Memory B cell (primary cell): ENCODE results near the gene LRRC37A3.
"Not testable (repeated sequence)": the region's sequence is repeated elsewhere in the genome, so short reads cannot be mapped to it uniquely, and the experiment has no call there.

Experiments
- ATAC-seq: fragments of 150-1000 bp; cut with Tn5 transposase; 2 replicates; pipeline ENCODE4 v1.10.0; 2021; ENCODE audit warnings: low read depth, mild to moderate bottlenecking, moderate library complexity
- DNase-seq, 2 donors: peaks; one replicate each; pipeline ENCODE4 v3.0.0; 2022; ENCODE audit warnings: low spot score in 2 of 2
- H3K27ac Mint-ChIP-seq: one replicate; pipeline ENCODE4 v1.8.0; 2022; ENCODE audit warnings: mild to moderate bottlenecking, moderate library complexity, mixed read lengths
- H3K27me3 Mint-ChIP-seq: one replicate; pipeline ENCODE4 v1.8.0; 2022; ENCODE audit warnings: mixed read lengths
- H3K36me3 Mint-ChIP-seq: one replicate; pipeline ENCODE4 v1.8.0; 2022; ENCODE audit warnings: mild to moderate bottlenecking, mixed read lengths
- H3K4me1 Mint-ChIP-seq: one replicate; pipeline ENCODE4 v1.8.0; 2022; ENCODE audit warnings: mixed read lengths
- H3K4me3 Mint-ChIP-seq: one replicate; pipeline ENCODE4 v1.8.0; 2022; ENCODE audit warnings: mild to moderate bottlenecking, moderate library complexity, mixed read lengths
- H3K9me3 Mint-ChIP-seq: one replicate; pipeline ENCODE4 v1.8.0; 2022; ENCODE audit warnings: mixed read lengths

The LRRC37A3 gene

GRCh38 chr17:64834060-64834459, 85.2 kb downstream of the LRRC37A3 start:
- H3K4me1 Mint-ChIP-seq: peaks cover 27% of the 10 kb centered on the region
- H3K9me3 Mint-ChIP-seq, H3K36me3 Mint-ChIP-seq, DNase-seq, H3K27me3 Mint-ChIP-seq, ATAC-seq, H3K4me3 Mint-ChIP-seq: not testable (repeated sequence)
- peak overlapping the region; percentile 45 for H3K27ac Mint-ChIP-seq

DNA sequence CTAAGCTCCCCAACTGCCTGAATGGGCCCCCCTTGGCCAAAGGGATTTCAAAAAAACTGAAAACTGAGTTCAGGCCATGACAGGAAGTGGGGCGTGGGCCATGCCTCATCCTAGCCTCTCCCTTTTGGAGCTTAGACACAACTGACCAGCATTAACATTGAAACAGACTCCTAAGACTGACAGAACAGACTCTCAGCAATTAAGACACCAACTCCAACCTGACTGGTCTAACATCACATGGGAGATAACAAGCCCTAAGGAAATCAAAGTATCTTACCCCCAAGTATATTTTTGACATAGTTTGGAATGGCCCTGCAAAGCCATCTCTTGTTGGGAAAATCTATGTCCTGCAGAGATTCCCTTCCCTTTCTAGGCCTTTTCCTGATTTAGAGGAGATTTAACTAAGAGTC, 88.6 kb downstream of the LRRC37A3 start:
- H3K9me3 Mint-ChIP-seq, H3K36me3 Mint-ChIP-seq, DNase-seq, H3K4me3 Mint-ChIP-seq, ATAC-seq, H3K27ac Mint-ChIP-seq, H3K27me3 Mint-ChIP-seq: not testable (repeated sequence)
- H3K4me1 Mint-ChIP-seq: peaks cover 19% of the 10 kb centered on the region

DNA sequence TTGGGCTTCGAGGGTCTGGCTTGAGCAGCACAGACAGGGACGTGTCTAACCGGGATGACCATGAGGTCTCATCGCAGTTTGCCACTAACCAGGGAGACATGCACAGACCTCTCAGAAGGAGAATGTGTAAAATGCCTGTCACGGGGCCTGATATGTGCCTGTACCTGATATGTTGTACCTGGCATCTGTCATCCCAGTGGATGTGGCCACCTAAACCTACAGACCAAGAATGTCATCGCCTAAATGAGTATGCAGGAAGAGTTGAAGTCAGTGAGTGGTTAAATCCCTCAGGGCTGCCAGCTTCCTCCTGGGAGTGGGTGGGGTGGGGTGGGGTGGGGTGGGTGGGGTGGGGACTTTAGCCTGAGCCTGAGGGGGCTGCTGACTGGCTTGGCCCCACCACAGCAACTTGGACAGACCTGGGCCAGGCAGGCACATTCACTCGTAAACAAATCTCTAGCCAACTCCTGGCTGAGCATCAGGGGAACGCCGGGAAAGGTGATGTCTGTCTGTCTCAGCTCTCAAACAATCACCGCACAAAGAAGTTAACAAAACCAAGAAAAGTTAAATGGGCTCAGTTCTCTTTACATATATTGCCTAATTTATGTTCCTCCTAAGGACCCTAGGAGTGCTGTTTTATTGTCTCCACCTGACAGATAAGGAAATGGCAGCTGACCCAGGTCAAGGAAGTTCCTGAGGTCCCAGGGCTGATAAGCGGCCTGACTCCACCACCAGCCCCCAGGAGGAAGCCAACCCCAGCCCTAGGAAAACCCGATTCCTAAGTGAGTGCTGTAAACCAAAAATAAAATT, 89.3 kb downstream of the LRRC37A3 start:
- peaks cover 15% of the 10 kb centered on the region for H3K4me1 Mint-ChIP-seq
- H3K27me3 Mint-ChIP-seq, ATAC-seq, H3K4me3 Mint-ChIP-seq, H3K36me3 Mint-ChIP-seq, DNase-seq, H3K27ac Mint-ChIP-seq, H3K9me3 Mint-ChIP-seq: not testable (repeated sequence)

DNA sequence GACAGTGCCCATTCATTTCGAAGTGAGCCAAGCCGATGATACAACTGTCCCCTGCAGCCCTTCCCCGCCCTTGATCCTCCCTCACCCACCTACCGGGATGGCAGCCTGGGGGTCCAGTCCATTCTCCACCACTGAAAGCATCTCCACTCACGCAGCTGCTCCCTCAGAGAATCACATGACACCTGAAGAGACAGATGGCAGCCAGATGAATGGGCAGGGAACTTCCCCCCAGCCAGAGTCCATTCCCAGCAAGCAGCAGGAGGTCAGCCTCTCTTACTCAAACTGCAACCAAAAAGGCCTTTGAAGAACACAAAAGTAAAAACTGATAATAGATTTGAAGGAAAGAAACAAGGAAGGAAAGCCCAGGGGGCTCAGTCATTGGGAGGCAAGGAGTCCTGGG, 90.2 kb downstream of the LRRC37A3 start:
- H3K36me3 Mint-ChIP-seq, ATAC-seq, H3K9me3 Mint-ChIP-seq, H3K27ac Mint-ChIP-seq, DNase-seq, H3K4me3 Mint-ChIP-seq, H3K27me3 Mint-ChIP-seq: not testable (repeated sequence)
- H3K4me1 Mint-ChIP-seq: peaks cover 11% of the 10 kb centered on the region

DNA sequence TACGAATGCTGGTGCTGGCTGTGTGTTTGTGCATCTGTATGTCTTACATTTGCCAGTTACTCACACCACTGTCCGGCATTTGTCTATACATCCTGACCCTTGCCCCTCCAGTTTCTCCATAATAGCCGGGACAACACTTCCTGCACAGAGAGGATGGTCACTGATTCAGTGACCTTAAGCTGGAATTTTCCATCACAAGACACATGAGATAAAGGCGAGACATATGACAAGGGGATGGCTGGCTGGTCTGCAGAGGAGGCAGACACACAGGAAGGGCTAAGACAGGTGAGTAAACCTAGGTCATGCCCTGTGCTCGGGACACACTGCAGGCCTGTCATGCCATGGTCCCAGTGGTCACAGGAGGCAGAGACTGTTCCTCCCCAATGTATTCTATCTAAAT, 100.4 kb downstream of the LRRC37A3 start:
- peaks cover 19% of the 10 kb centered on the region for H3K36me3 Mint-ChIP-seq

GRCh38 chr17:64815833-64816198, 103.5 kb downstream of the LRRC37A3 start:
- not testable (repeated sequence) for H3K9me3 Mint-ChIP-seq, H3K27ac Mint-ChIP-seq, H3K36me3 Mint-ChIP-seq, H3K27me3 Mint-ChIP-seq, ATAC-seq, DNase-seq, H3K4me1 Mint-ChIP-seq, H3K4me3 Mint-ChIP-seq

More for the DNA sequence above, 100.4 kb downstream of the LRRC37A3 start:
- not testable (repeated sequence) for H3K27ac Mint-ChIP-seq, H3K4me3 Mint-ChIP-seq, H3K27me3 Mint-ChIP-seq, H3K4me1 Mint-ChIP-seq, DNase-seq, H3K9me3 Mint-ChIP-seq, ATAC-seq

DNA sequence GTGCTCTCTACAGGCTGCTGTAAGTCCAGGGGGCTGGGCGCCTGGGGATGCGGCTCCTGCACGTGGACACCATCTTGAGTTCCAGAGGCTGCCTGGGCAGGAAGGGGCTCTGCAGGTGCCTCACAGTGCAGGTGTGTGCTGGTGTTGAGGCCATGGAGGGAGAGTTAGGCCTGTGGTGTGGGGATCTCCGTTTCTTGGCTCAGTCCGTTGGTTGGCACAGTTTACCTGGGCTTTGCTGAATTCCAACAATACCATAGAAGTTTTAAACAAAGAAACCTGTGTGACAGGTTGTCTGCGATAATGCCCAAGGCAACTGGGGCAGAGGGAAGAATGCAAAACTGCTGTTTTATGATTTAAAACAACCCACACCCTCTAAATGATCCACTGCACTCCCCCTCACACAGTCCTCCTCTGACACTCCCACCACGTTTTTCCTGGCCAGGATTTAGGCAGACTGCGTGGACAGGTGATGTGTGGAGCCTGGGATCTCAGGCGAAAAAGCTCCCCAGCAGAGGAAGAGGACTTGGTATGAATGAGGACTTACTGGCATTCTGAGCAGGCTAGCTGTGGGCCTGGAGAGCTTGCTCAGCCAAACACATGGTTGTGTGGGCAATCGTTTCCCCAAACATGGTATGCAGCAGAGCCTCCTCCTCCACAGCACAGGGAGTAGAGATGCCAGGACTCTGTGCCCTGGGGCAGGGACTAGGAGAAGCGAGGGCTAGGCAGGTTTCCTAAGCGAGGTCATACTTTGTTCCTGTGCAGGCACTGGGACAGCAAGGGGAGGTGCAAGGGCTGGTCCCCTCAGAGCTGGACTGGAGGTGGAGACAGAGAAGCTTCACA, 104.1 kb downstream of the LRRC37A3 start:
- not testable (repeated sequence) for H3K27me3 Mint-ChIP-seq, H3K36me3 Mint-ChIP-seq, H3K4me3 Mint-ChIP-seq, ATAC-seq, H3K4me1 Mint-ChIP-seq, H3K9me3 Mint-ChIP-seq, DNase-seq, H3K27ac Mint-ChIP-seq

- not testable (repeated sequence) for H3K27me3 Mint-ChIP-seq, H3K36me3 Mint-ChIP-seq, H3K9me3 Mint-ChIP-seq
- peaks cover 10% of the 10 kb centered on the region for H3K4me1 Mint-ChIP-seq
- peak overlapping the region; percentile 33 for H3K4me3 Mint-ChIP-seq
- peak; percentile 57 to 67 for DNase-seq
- peak; percentile 99 for ATAC-seq
- peak overlapping the region; percentile 70 for H3K27ac Mint-ChIP-seq
Measured at GRCh38 chr17:64808178-64808977, 110.9 kb downstream of the LRRC37A3 start.
